Measurements from ENCODE around the gene KCNH2. TPM values are rescaled to one million over a fixed set of nuclear protein-coding genes. Genes with fewer than 3 reads are reported as not detected.
A peak's percentile ranks its signal among the peaks of the same experiment; 100 is the strongest.

The KCNH2 gene
- total RNA-seq, 4 donors from 2014 or later = 0.19 to 2.5 (median 0.72) TPM

GRCh38 chr7:151006590-151007300, 28.6 kb upstream of the KCNH2 start:
- H3K4me3 ChIP-seq = no peak overlapping the region
- H3K4me1 ChIP-seq = peaks cover 3 to 52% (median 26%) of the 10 kb centered on the region in 3 donors
- no peak for DNase-seq
- H3K9me3 ChIP-seq = no peaks in the 10 kb centered on the region
- peak overlapping the region in 2 of 4 donors; percentile 26 to 28 for H3K27ac ChIP-seq
- H3K27me3 ChIP-seq = peaks cover 0 to 50% (median 0%) of the 10 kb centered on the region in 4 donors
- TF ChIP-seq POLR2A (IDR thresholded peaks at IDR 0.05) = no peak
- TF ChIP-seq, protein P1, sequence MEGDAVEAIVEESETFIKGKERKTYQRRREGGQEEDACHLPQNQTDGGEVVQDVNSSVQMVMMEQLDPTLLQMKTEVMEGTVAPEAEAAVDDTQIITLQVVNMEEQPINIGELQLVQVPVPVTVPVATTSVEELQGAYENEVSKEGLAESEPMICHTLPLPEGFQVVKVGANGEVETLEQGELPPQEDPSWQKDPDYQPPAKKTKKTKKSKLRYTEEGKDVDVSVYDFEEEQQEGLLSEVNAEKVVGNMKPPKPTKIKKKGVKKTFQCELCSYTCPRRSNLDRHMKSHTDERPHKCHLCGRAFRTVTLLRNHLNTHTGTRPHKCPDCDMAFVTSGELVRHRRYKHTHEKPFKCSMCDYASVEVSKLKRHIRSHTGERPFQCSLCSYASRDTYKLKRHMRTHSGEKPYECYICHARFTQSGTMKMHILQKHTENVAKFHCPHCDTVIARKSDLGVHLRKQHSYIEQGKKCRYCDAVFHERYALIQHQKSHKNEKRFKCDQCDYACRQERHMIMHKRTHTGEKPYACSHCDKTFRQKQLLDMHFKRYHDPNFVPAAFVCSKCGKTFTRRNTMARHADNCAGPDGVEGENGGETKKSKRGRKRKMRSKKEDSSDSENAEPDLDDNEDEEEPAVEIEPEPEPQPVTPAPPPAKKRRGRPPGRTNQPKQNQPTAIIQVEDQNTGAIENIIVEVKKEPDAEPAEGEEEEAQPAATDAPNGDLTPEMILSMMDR (IDR thresholded peaks at IDR 0.05) = no peak
- 50 to 76% methylated on average over 1 to 15 of the region's 23 CpGs for WGBS, 2 donors
- intact Hi-C loops (cut with DNase I) = no loop called here
- H3K36me3 ChIP-seq = no peaks in the 10 kb centered on the region

- TF ChIP-seq, protein P1 (IDR thresholded peaks at IDR 0.05) = no peak
- TF ChIP-seq POLR2A (IDR thresholded peaks at IDR 0.05) = no peak
- no peak overlapping the region for H3K27ac ChIP-seq
- H3K4me1 ChIP-seq = peaks cover 1 to 41% (median 23%) of the 10 kb centered on the region in 3 donors
- H3K36me3 ChIP-seq = no peaks in the 10 kb centered on the region
- H3K27me3 ChIP-seq = peaks cover 0 to 39% (median 0%) of the 10 kb centered on the region in 4 donors
- intact Hi-C loops (cut with DNase I) = no loop called here
- H3K9me3 ChIP-seq = no peaks in the 10 kb centered on the region
- no peak for DNase-seq
- 83 to 89% methylated on average over 6 to 7 of the region's 9 CpGs for WGBS, 2 donors
- no peak overlapping the region for H3K4me3 ChIP-seq
Measured at GRCh38 chr7:151005566-151005965, 27.4 kb upstream of the KCNH2 start.

DNA sequence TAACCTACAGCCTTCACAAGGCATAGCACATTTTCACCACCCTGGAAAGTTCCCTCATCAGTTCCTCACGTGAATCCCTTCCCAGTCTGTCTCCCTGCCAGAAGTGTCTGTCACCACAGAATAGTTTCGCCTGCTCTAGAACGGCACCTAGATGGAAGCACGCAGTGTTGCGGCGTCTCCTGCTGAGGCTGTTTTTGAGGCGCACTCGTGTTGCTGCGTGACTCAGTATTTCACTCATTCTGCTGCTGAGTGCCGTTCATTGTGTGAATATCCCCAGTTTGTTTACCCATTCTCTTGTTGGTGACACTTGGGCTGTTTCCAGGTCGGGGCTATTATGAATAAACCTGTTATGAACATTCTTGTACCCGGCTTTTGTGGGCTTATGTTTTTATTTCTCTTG, 25.5 kb upstream of the KCNH2 start:
- H3K36me3 ChIP-seq = peaks cover 0 to 3% (median 0%) of the 10 kb centered on the region in 3 donors
- no peaks in the 10 kb centered on the region for H3K9me3 ChIP-seq
- TF ChIP-seq, protein P1 (IDR thresholded peaks at IDR 0.05) = no peak
- TF ChIP-seq POLR2A (IDR thresholded peaks at IDR 0.05) = no peak
- H3K27me3 ChIP-seq = peaks cover 0 to 24% (median 0%) of the 10 kb centered on the region in 4 donors
- no peak overlapping the region for H3K27ac ChIP-seq
- intact Hi-C loops (cut with DNase I) = no loop called here
- WGBS, 2 donors = 46 to 51% methylated on average over 12 of the region's 12 CpGs
- peaks cover 0 to 21% (median 16%) of the 10 kb centered on the region in 3 donors for H3K4me1 ChIP-seq
- no peak for DNase-seq
- no peak overlapping the region for H3K4me3 ChIP-seq

- Histone ChIP-seq H3K9me3 (no peaks in the 10 kb centered on the region), H3K36me3 (peaks cover 0 to 3% (median 0%) of the 10 kb centered on the region in 3 donors), H3K27ac (no peak overlapping the region), H3K27me3 (peaks cover 0 to 27% (median 0%) of the 10 kb centered on the region in 4 donors), H3K4me1 (peaks cover 0 to 10% (median 1%) of the 10 kb centered on the region in 3 donors), H3K4me3 (no peak overlapping the region)
- intact Hi-C loops (cut with DNase I) = no loop called here
- TF ChIP-seq, protein P1 (IDR thresholded peaks at IDR 0.05) = no peak
- no peak for TF ChIP-seq POLR2A (IDR thresholded peaks at IDR 0.05)
- WGBS, 2 donors = 91% methylated on average over 7 of the region's 16 CpGs; no CpG with 5 or more reads in 1 of the 2 donors
- no peak for DNase-seq
Measured at GRCh38 chr7:151001546-151001945, 23.4 kb upstream of the KCNH2 start.

GRCh38 chr7:151000897-151001495, 22.9 kb upstream of the KCNH2 start:
- 82 to 85% methylated on average over 11 to 13 of the region's 13 CpGs for WGBS, 2 donors
- H3K4me3 ChIP-seq = no peak overlapping the region
- peaks cover 0 to 3% (median 0%) of the 10 kb centered on the region in 3 donors for H3K36me3 ChIP-seq
- TF ChIP-seq, protein P1 (IDR thresholded peaks at IDR 0.05) = no peak
- no peak for TF ChIP-seq POLR2A (IDR thresholded peaks at IDR 0.05)
- no peak overlapping the region for H3K27ac ChIP-seq
- intact Hi-C loops (cut with DNase I) = no loop called here
- peaks cover 0 to 29% (median 0%) of the 10 kb centered on the region in 4 donors for H3K27me3 ChIP-seq
- H3K9me3 ChIP-seq = no peaks in the 10 kb centered on the region
- H3K4me1 ChIP-seq = peaks cover 0 to 13% (median 3%) of the 10 kb centered on the region in 3 donors
- no peak for DNase-seq
